GM19043 (cell line): Measurements from ENCODE around the gene FBXO9.

Experiments used
- ATAC-seq: cut with Tn5 transposase; IDR thresholded peaks from one replicate; pipeline ENCODE4 v1.9.1; 2021; ENCODE audit warnings: low read depth; ENCODE audit not compliant: unreplicated experiment

FBXO9 gene

GRCh38 chr6:53130569-53131290, 65.5 kb downstream of the FBXO9 start:
- no peak for ATAC-seq

GRCh38 chr6:53133961-53134360, 68.8 kb downstream of the FBXO9 start:
- ATAC-seq, result no peak

- no peak for ATAC-seq
These were observed 69.5 kb downstream of the FBXO9 start for GRCh38 chr6:53134601-53135235.

- no peak for ATAC-seq
These were observed 70.9 kb downstream of the FBXO9 start for GRCh38 chr6:53136000-53136609.

GRCh38 chr6:53139841-53140413, 74.7 kb downstream of the FBXO9 start:
- ATAC-seq, result no peak

GRCh38 chr6:53142810-53143209, 77.6 kb downstream of the FBXO9 start:
- no peak for ATAC-seq

GRCh38 chr6:53143710-53144109, 78.5 kb downstream of the FBXO9 start:
- no peak for ATAC-seq

GRCh38 chr6:53144802-53145201, 79.6 kb downstream of the FBXO9 start:
- no peak for ATAC-seq

GRCh38 chr6:53148684-53149083, 83.5 kb downstream of the FBXO9 start, which contains the start of gene GCM1:
GCM1 (minus strand) TSS chr6:53148841; CDS start chr6:53145632, 3,209 bp downstream.
- ATAC-seq, result no peak
